ENCODE measurements around the gene KRTAP12-2.

DNA sequence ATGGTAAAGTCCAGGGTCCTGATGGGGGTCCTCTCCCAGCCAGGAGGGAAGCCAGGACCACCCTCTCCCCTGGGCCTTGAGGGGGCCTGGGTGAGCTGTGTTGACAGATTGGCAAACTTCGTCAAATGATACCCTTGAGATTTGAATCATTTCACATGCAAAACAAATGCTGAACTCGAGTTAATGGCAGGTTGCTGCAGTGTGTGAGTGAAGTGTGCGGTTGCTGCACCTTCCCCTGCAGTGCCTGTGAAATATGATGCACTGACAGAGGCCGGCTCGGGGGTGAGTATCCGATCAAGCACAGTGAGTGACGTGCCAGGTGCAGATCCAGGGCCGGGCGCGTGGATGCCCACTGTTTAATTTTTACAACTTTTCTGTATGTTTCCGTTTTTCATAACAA, 20.9 kb upstream of the KRTAP12-2 start:
- TF ChIP-seq, protein P1, sequence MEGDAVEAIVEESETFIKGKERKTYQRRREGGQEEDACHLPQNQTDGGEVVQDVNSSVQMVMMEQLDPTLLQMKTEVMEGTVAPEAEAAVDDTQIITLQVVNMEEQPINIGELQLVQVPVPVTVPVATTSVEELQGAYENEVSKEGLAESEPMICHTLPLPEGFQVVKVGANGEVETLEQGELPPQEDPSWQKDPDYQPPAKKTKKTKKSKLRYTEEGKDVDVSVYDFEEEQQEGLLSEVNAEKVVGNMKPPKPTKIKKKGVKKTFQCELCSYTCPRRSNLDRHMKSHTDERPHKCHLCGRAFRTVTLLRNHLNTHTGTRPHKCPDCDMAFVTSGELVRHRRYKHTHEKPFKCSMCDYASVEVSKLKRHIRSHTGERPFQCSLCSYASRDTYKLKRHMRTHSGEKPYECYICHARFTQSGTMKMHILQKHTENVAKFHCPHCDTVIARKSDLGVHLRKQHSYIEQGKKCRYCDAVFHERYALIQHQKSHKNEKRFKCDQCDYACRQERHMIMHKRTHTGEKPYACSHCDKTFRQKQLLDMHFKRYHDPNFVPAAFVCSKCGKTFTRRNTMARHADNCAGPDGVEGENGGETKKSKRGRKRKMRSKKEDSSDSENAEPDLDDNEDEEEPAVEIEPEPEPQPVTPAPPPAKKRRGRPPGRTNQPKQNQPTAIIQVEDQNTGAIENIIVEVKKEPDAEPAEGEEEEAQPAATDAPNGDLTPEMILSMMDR (IDR thresholded peaks at IDR 0.05), result no peak
- TF ChIP-seq POLR2A (IDR thresholded peaks at IDR 0.05), result no peak
